ENCODE results near the gene DAGLB. TPM values are rescaled to one million over a fixed set of nuclear protein-coding genes. Genes with fewer than 3 reads are reported as not detected.

The DAGLB gene
- total RNA-seq, 1 donor from 2014 or later, result 19.3 TPM

GRCh38 chr7:6482743-6483119 lies 35.0 kb upstream of the DAGLB start:
- Histone ChIP-seq H3K9ac (ENCODE audit: low read depth in 1 of 3, low read length in 3 of 3) (peak overlapping the region; percentile 77 to 89 (median 87)), H3K27ac (ENCODE audit: low read depth, low read length) (peak overlapping the region; percentile 83), H3K4me1 (ENCODE audit: control insufficient read depth in 3 of 3, insufficient read depth in 3 of 3, low read length in 3 of 3) (peaks cover 18 to 32% (median 23%) of the 10 kb centered on the region in 3 donors), H3K36me3 (ENCODE audit: control insufficient read depth in 3 of 3, insufficient read depth in 3 of 3, low read length in 3 of 3) (peaks cover 0 to 3% (median 0%) of the 10 kb centered on the region in 3 donors), H3K27me3 (ENCODE audit: control insufficient read depth in 3 of 3, insufficient read depth in 3 of 3, low read length in 3 of 3) (no peaks in the 10 kb centered on the region), H3K9me3 (ENCODE audit: control insufficient read depth in 3 of 3, low read length in 3 of 3) (no peaks in the 10 kb centered on the region), H3K4me3 (ENCODE audit: low read length in 3 of 3) (peak overlapping the region; percentile 87 to 93 (median 89))

DNA sequence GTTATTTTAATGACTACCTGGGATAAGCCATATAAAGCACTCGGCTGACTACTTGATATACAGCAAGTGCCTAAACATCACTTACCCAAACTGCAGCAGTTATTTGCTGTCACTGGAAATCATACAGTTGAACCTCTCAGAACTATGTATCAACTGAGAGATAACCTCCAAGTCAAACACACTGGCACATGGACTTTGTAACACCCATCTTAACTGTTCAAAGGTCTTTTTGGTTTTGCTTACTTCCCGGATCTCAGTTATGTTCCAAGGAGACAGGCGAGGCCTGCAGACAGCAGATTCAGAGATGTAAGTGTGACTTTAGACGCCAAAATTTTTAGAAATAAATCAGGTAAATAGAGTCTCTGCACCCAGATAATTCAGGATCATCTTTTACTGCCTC lies 34.6 kb upstream of the DAGLB start:
- Histone ChIP-seq H3K4me3 (ENCODE audit: low read length in 3 of 3) (peak overlapping the region in 2 of 3 donors; percentile 12 to 16), H3K9ac (ENCODE audit: low read depth in 1 of 3, low read length in 3 of 3) (peak overlapping the region; percentile 77 to 89 (median 87)), H3K36me3 (ENCODE audit: control insufficient read depth in 3 of 3, insufficient read depth in 3 of 3, low read length in 3 of 3) (peaks cover 0 to 3% (median 0%) of the 10 kb centered on the region in 3 donors), H3K27ac (ENCODE audit: low read depth, low read length) (no peak overlapping the region), H3K9me3 (ENCODE audit: control insufficient read depth in 3 of 3, low read length in 3 of 3) (no peaks in the 10 kb centered on the region), H3K4me1 (ENCODE audit: control insufficient read depth in 3 of 3, insufficient read depth in 3 of 3, low read length in 3 of 3) (peaks cover 18 to 35% (median 25%) of the 10 kb centered on the region in 3 donors), H3K27me3 (ENCODE audit: control insufficient read depth in 3 of 3, insufficient read depth in 3 of 3, low read length in 3 of 3) (no peaks in the 10 kb centered on the region)

- Histone ChIP-seq H3K9ac (ENCODE audit: low read depth in 1 of 3, low read length in 3 of 3) (no peak overlapping the region), H3K4me3 (ENCODE audit: low read length in 3 of 3) (no peak overlapping the region), H3K9me3 (ENCODE audit: control insufficient read depth in 3 of 3, low read length in 3 of 3) (no peaks in the 10 kb centered on the region), H3K27ac (ENCODE audit: low read depth, low read length) (no peak overlapping the region), H3K4me1 (ENCODE audit: control insufficient read depth in 3 of 3, insufficient read depth in 3 of 3, low read length in 3 of 3) (peaks cover 26 to 44% (median 34%) of the 10 kb centered on the region in 3 donors), H3K36me3 (ENCODE audit: control insufficient read depth in 3 of 3, insufficient read depth in 3 of 3, low read length in 3 of 3) (peaks cover 0 to 3% (median 0%) of the 10 kb centered on the region in 3 donors), H3K27me3 (ENCODE audit: control insufficient read depth in 3 of 3, insufficient read depth in 3 of 3, low read length in 3 of 3) (no peaks in the 10 kb centered on the region)
These were observed 33.7 kb upstream of the DAGLB start for GRCh38 chr7:6481445-6481844.

- peaks cover 27 to 51% (median 42%) of the 10 kb centered on the region in 3 donors for H3K4me1 ChIP-seq (ENCODE audit: control insufficient read depth in 3 of 3, insufficient read depth in 3 of 3, low read length in 3 of 3)
- no peaks in the 10 kb centered on the region for H3K27me3 ChIP-seq (ENCODE audit: control insufficient read depth in 3 of 3, insufficient read depth in 3 of 3, low read length in 3 of 3)
- peaks cover 0 to 3% (median 0%) of the 10 kb centered on the region in 3 donors for H3K36me3 ChIP-seq (ENCODE audit: control insufficient read depth in 3 of 3, insufficient read depth in 3 of 3, low read length in 3 of 3)
- peak overlapping the region; percentile 2 to 10 (median 2) for H3K9ac ChIP-seq (ENCODE audit: low read depth in 1 of 3, low read length in 3 of 3)
- peak overlapping the region in 1 of 3 donors; percentile 33 for H3K4me3 ChIP-seq (ENCODE audit: low read length in 3 of 3)
- no peaks in the 10 kb centered on the region for H3K9me3 ChIP-seq (ENCODE audit: control insufficient read depth in 3 of 3, low read length in 3 of 3)
- peak overlapping the region; percentile 10 for H3K27ac ChIP-seq (ENCODE audit: low read depth, low read length)
These were observed 32.5 kb upstream of the DAGLB start for GRCh38 chr7:6480323-6480660.

GRCh38 chr7:6479067-6479466 lies 31.3 kb upstream of the DAGLB start:
- Histone ChIP-seq H3K4me1 (ENCODE audit: control insufficient read depth in 3 of 3, insufficient read depth in 3 of 3, low read length in 3 of 3) (peaks cover 23 to 48% (median 39%) of the 10 kb centered on the region in 3 donors), H3K36me3 (ENCODE audit: control insufficient read depth in 3 of 3, insufficient read depth in 3 of 3, low read length in 3 of 3) (peaks cover 0 to 3% (median 3%) of the 10 kb centered on the region in 3 donors), H3K9me3 (ENCODE audit: control insufficient read depth in 3 of 3, low read length in 3 of 3) (no peaks in the 10 kb centered on the region), H3K9ac (ENCODE audit: low read depth in 1 of 3, low read length in 3 of 3) (no peak overlapping the region), H3K27ac (ENCODE audit: low read depth, low read length) (no peak overlapping the region), H3K27me3 (ENCODE audit: control insufficient read depth in 3 of 3, insufficient read depth in 3 of 3, low read length in 3 of 3) (no peaks in the 10 kb centered on the region), H3K4me3 (ENCODE audit: low read length in 3 of 3) (no peak overlapping the region)

GRCh38 chr7:6478186-6478585 lies 30.4 kb upstream of the DAGLB start:
- Histone ChIP-seq H3K27ac (ENCODE audit: low read depth, low read length) (no peak overlapping the region), H3K9ac (ENCODE audit: low read depth in 1 of 3, low read length in 3 of 3) (no peak overlapping the region), H3K36me3 (ENCODE audit: control insufficient read depth in 3 of 3, insufficient read depth in 3 of 3, low read length in 3 of 3) (peaks cover 2 to 8% (median 6%) of the 10 kb centered on the region in 3 donors), H3K4me3 (ENCODE audit: low read length in 3 of 3) (no peak overlapping the region), H3K27me3 (ENCODE audit: control insufficient read depth in 3 of 3, insufficient read depth in 3 of 3, low read length in 3 of 3) (no peaks in the 10 kb centered on the region), H3K9me3 (ENCODE audit: control insufficient read depth in 3 of 3, low read length in 3 of 3) (no peaks in the 10 kb centered on the region), H3K4me1 (ENCODE audit: control insufficient read depth in 3 of 3, insufficient read depth in 3 of 3, low read length in 3 of 3) (peaks cover 23 to 45% (median 39%) of the 10 kb centered on the region in 3 donors)

GRCh38 chr7:6477318-6477660 lies 29.5 kb upstream of the DAGLB start:
- no peak overlapping the region for H3K27ac ChIP-seq (ENCODE audit: low read depth, low read length)
- peaks cover 21 to 40% (median 32%) of the 10 kb centered on the region in 3 donors for H3K4me1 ChIP-seq (ENCODE audit: control insufficient read depth in 3 of 3, insufficient read depth in 3 of 3, low read length in 3 of 3)
- H3K4me3 ChIP-seq (ENCODE audit: low read length in 3 of 3), result no peak overlapping the region
- no peaks in the 10 kb centered on the region for H3K27me3 ChIP-seq (ENCODE audit: control insufficient read depth in 3 of 3, insufficient read depth in 3 of 3, low read length in 3 of 3)
- H3K9ac ChIP-seq (ENCODE audit: low read depth in 1 of 3, low read length in 3 of 3), result peak overlapping the region in 1 of 3 donors; percentile 18
- peaks cover 8 to 15% (median 8%) of the 10 kb centered on the region in 3 donors for H3K36me3 ChIP-seq (ENCODE audit: control insufficient read depth in 3 of 3, insufficient read depth in 3 of 3, low read length in 3 of 3)
- no peaks in the 10 kb centered on the region for H3K9me3 ChIP-seq (ENCODE audit: control insufficient read depth in 3 of 3, low read length in 3 of 3)

GRCh38 chr7:6476596-6477317 lies 29.0 kb upstream of the DAGLB start:
- H3K9ac ChIP-seq (ENCODE audit: low read depth in 1 of 3, low read length in 3 of 3), result peak overlapping the region in 2 of 3 donors; percentile 18 to 54
- H3K4me1 ChIP-seq (ENCODE audit: control insufficient read depth in 3 of 3, insufficient read depth in 3 of 3, low read length in 3 of 3), result peaks cover 21 to 37% (median 30%) of the 10 kb centered on the region in 3 donors
- peaks cover 8 to 19% (median 12%) of the 10 kb centered on the region in 3 donors for H3K36me3 ChIP-seq (ENCODE audit: control insufficient read depth in 3 of 3, insufficient read depth in 3 of 3, low read length in 3 of 3)
- H3K4me3 ChIP-seq (ENCODE audit: low read length in 3 of 3), result no peak overlapping the region
- H3K27ac ChIP-seq (ENCODE audit: low read depth, low read length), result peak overlapping the region; percentile 40
- no peaks in the 10 kb centered on the region for H3K9me3 ChIP-seq (ENCODE audit: control insufficient read depth in 3 of 3, low read length in 3 of 3)
- H3K27me3 ChIP-seq (ENCODE audit: control insufficient read depth in 3 of 3, insufficient read depth in 3 of 3, low read length in 3 of 3), result no peaks in the 10 kb centered on the region

- Histone ChIP-seq H3K27me3 (ENCODE audit: control insufficient read depth in 3 of 3, insufficient read depth in 3 of 3, low read length in 3 of 3) (no peaks in the 10 kb centered on the region), H3K9ac (ENCODE audit: low read depth in 1 of 3, low read length in 3 of 3) (no peak overlapping the region), H3K4me3 (ENCODE audit: low read length in 3 of 3) (no peak overlapping the region), H3K27ac (ENCODE audit: low read depth, low read length) (no peak overlapping the region), H3K9me3 (ENCODE audit: control insufficient read depth in 3 of 3, low read length in 3 of 3) (no peaks in the 10 kb centered on the region), H3K36me3 (ENCODE audit: control insufficient read depth in 3 of 3, insufficient read depth in 3 of 3, low read length in 3 of 3) (peaks cover 8 to 21% (median 12%) of the 10 kb centered on the region in 3 donors), H3K4me1 (ENCODE audit: control insufficient read depth in 3 of 3, insufficient read depth in 3 of 3, low read length in 3 of 3) (peaks cover 20 to 30% (median 29%) of the 10 kb centered on the region in 3 donors)
These were observed 27.9 kb upstream of the DAGLB start for GRCh38 chr7:6475433-6476186.

- peaks cover 39 to 56% (median 51%) of the 10 kb centered on the region in 3 donors for H3K36me3 ChIP-seq (ENCODE audit: control insufficient read depth in 3 of 3, insufficient read depth in 3 of 3, low read length in 3 of 3)
- no peaks in the 10 kb centered on the region for H3K27me3 ChIP-seq (ENCODE audit: control insufficient read depth in 3 of 3, insufficient read depth in 3 of 3, low read length in 3 of 3)
- H3K4me1 ChIP-seq (ENCODE audit: control insufficient read depth in 3 of 3, insufficient read depth in 3 of 3, low read length in 3 of 3), result no peaks in the 10 kb centered on the region
- H3K9ac ChIP-seq (ENCODE audit: low read depth in 1 of 3, low read length in 3 of 3), result no peak overlapping the region
- no peak overlapping the region for H3K27ac ChIP-seq (ENCODE audit: low read depth, low read length)
- H3K4me3 ChIP-seq (ENCODE audit: low read length in 3 of 3), result no peak overlapping the region
- no peaks in the 10 kb centered on the region for H3K9me3 ChIP-seq (ENCODE audit: control insufficient read depth in 3 of 3, low read length in 3 of 3)
These were observed 18.1 kb upstream of the DAGLB start for GRCh38 chr7:6465862-6466261.

Measured in skeletal muscle tissue (tissue), 4 donors.